ENCODE data around the gene DIPK1B.

The DIPK1B gene

DNA sequence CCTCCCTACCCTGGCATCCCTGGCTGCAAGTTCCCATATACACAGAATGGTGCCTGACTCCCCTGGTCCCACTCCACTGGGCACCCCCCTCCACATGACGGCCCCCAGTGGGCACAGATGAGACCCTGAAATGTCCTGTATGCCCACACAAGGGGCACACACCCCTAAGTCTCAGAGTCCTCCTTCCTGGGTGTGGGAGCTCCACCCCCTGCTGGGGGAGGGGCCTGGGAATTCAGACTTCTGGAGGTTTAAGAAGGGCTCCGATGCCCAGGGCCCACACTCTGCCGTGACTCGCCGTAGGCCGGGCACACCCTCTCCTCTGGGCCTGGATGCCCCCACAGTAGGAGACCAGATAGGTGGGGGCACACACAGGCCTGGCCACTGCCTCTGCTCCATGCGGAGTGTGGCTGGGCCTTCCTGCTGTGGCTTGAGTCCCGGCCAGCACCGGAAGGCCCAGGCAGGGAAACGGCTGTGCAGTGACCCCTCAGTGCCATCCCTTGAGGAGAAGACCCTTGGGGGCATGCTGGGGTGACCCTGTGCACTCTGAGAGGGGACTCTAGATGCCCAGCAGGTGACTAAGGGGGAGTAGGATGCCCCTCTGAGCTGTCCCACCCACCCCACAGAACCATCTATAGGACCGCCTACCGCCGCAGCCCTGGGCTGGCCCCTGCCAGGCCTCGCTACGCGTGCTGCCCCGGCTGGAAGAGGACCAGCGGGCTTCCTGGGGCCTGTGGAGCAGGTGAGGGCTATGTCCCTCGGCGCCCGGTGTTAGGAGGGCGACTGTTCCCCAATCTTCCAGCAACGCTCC, 43.2 kb upstream of the DIPK1B start:
- Histone ChIP-seq H3K36me3 (ENCODE audit: control insufficient read depth, insufficient read depth, low read length) (no peaks in the 10 kb centered on the region), H3K27me3 (ENCODE audit: control insufficient read depth, insufficient read depth, low read length) (peaks cover 51% of the 10 kb centered on the region), H3K9ac (ENCODE audit: low read length) (no peak overlapping the region), H3K4me3 (ENCODE audit: low read length) (no peak overlapping the region), H3K4me1 (ENCODE audit: control insufficient read depth, insufficient read depth, low read length) (peaks cover 10% of the 10 kb centered on the region), H3K9me3 (ENCODE audit: control insufficient read depth, low read length) (no peaks in the 10 kb centered on the region)

DNA sequence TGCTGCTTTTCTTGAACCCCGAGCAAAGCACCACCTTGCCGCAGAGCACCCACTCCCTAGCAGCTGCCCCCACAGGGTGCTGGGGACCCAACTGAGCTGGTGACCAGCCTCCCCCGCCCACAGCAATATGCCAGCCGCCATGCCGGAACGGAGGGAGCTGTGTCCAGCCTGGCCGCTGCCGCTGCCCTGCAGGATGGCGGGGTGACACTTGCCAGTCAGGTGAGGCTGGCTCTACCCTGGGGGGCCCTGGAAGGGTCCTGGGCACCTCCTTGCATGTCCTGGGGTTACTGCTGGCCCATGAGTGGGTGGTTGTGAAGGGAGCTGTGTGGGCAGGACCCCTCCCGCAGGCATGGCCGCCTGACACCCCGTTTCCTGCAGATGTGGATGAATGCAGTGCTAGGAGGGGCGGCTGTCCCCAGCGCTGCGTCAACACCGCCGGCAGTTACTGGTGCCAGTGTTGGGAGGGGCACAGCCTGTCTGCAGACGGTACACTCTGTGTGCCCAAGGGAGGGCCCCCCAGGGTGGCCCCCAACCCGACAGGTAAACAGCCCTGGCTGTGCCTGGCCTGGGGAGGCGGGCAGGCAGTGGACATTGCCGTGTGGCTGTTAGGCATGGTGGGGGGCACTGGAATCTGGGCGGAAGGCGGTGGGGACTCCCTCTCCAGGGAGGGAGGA, 42.4 kb upstream of the DIPK1B start:
- no peaks in the 10 kb centered on the region for H3K36me3 ChIP-seq (ENCODE audit: control insufficient read depth, insufficient read depth, low read length)
- peaks cover 44% of the 10 kb centered on the region for H3K27me3 ChIP-seq (ENCODE audit: control insufficient read depth, insufficient read depth, low read length)
- no peaks in the 10 kb centered on the region for H3K9me3 ChIP-seq (ENCODE audit: control insufficient read depth, low read length)
- no peak overlapping the region for H3K4me3 ChIP-seq (ENCODE audit: low read length)
- peaks cover 10% of the 10 kb centered on the region for H3K4me1 ChIP-seq (ENCODE audit: control insufficient read depth, insufficient read depth, low read length)
- no peak overlapping the region for H3K9ac ChIP-seq (ENCODE audit: low read length)

DNA sequence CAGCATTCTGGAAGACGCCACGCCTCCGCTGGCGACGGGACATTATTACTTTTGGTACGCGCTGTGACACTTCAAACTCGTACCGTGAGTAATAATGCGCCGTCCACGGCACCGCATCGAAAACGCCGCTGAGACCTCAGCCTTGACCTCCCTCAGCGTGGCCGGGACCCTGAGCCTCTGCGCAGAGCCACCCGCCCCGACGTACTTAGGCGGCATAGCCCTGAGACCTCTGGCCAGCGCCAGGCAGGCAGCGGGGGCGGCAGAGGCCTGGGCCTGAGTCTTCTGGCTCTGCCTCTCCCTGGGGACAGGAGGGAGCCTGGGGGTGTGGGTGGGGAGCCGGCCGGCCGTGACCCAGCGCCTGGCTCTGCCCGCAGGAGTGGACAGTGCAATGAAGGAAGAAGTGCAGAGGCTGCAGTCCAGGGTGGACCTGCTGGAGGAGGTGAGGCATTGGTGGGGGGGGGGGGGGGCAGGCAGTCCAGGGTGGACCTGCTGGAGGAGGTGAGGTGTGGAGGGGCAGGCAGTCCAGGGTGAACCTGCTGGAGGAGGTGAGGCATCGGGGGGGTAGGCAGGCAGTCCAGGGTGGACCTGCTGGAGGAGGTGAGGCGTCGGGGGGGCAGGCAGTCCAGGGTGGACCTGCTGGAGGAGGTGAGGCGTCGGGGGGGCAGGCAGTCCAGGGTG, 41.7 kb upstream of the DIPK1B start:
- H3K4me3 ChIP-seq (ENCODE audit: low read length): no peak overlapping the region
- H3K9me3 ChIP-seq (ENCODE audit: control insufficient read depth, low read length): no peaks in the 10 kb centered on the region
- H3K9ac ChIP-seq (ENCODE audit: low read length): no peak overlapping the region
- peaks cover 39% of the 10 kb centered on the region for H3K27me3 ChIP-seq (ENCODE audit: control insufficient read depth, insufficient read depth, low read length)
- H3K4me1 ChIP-seq (ENCODE audit: control insufficient read depth, insufficient read depth, low read length): peaks cover 9% of the 10 kb centered on the region
- no peaks in the 10 kb centered on the region for H3K36me3 ChIP-seq (ENCODE audit: control insufficient read depth, insufficient read depth, low read length)

DNA sequence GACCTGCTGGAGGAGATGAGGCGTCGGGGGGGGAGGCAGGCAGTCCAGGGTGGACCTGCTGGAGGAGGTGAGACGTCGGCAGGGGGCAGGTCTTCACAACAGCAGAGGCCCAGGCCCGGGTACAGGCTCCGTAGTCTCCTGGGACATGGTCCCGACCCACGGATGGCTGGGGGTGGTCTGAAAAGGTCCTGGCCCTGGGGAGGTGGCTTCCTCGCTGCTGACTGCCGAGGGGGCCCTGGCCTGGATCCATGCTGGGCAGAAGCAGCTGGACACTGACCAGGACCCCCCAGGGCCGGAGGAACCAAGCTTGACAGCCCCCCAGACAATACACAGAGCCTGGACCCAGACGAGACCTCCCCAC, 41.1 kb upstream of the DIPK1B start:
- Histone ChIP-seq H3K4me1 (ENCODE audit: control insufficient read depth, insufficient read depth, low read length) (peaks cover 14% of the 10 kb centered on the region), H3K36me3 (ENCODE audit: control insufficient read depth, insufficient read depth, low read length) (no peaks in the 10 kb centered on the region), H3K4me3 (ENCODE audit: low read length) (no peak overlapping the region)

DNA sequence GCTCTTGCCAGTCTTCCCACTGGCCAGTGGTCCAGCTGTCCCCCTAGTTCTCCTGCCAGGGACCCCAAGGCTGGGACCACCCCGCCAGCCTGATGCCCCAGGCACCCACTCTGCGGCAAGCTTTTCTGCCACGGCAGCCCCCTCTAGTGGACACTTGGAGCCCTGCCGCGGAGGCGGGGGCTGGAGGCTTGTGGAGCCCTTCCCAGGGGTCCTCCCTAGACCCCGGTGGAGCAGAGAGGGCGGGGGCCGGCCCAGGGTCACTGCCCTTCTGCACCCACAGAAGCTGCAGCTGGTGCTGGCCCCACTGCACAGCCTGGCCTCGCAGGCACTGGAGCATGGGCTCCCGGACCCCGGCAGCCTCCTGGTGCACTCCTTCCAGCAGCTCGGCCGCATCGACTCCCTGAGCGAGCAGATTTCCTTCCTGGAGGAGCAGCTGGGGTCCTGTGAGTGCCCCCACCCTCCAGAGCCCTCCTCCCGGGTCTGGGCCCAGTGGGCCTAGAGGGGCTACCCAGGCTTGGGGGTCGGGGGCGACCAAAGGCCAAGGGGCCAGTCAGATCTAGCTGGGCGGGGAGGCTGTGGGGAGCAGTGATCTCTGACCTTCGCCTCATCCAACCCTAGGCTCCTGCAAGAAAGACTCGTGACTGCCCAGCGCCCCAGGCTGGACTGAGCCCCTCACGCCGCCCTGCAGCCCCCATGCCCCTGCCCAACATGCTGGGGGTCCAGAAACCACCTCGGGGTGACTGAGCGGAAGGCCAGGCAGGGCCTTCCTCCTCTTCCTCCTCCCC, 40.5 kb upstream of the DIPK1B start:
- Histone ChIP-seq H3K4me3 (ENCODE audit: low read length) (no peak overlapping the region), H3K9ac (ENCODE audit: low read length) (no peak overlapping the region), H3K36me3 (ENCODE audit: control insufficient read depth, insufficient read depth, low read length) (no peaks in the 10 kb centered on the region), H3K27me3 (ENCODE audit: control insufficient read depth, insufficient read depth, low read length) (peaks cover 32% of the 10 kb centered on the region), H3K9me3 (ENCODE audit: control insufficient read depth, low read length) (no peaks in the 10 kb centered on the region), H3K4me1 (ENCODE audit: control insufficient read depth, insufficient read depth, low read length) (peaks cover 17% of the 10 kb centered on the region)

More for the DNA sequence above, 41.1 kb upstream of the DIPK1B start:
- H3K9me3 ChIP-seq (ENCODE audit: control insufficient read depth, low read length): no peaks in the 10 kb centered on the region
- peaks cover 38% of the 10 kb centered on the region for H3K27me3 ChIP-seq (ENCODE audit: control insufficient read depth, insufficient read depth, low read length)
- H3K9ac ChIP-seq (ENCODE audit: low read length): no peak overlapping the region

DNA sequence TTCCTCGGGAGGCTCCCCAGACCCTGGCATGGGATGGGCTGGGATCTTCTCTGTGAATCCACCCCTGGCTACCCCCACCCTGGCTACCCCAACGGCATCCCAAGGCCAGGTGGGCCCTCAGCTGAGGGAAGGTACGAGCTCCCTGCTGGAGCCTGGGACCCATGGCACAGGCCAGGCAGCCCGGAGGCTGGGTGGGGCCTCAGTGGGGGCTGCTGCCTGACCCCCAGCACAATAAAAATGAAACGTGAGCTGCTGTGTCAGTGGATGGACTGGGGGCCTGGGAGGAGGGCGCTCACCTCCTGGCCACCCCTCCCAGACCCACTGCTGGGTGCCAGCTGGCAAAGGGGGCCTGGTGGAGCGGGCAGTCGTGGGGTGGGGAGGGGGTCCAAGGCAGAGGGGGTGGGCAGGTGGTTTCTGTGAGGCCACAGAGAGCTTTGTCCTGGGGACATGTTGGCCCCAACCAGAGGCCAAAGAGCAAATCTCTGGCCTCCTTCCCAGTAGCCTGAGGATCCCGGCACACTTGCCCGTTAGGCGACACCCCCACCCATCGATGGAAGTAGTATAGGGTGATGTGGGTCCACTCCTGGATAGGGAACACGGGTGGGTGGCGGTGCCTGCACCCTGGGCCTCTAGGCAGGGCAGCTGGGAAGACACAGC, 39.8 kb upstream of the DIPK1B start:
- Histone ChIP-seq H3K36me3 (ENCODE audit: control insufficient read depth, insufficient read depth, low read length) (no peaks in the 10 kb centered on the region), H3K9me3 (ENCODE audit: control insufficient read depth, low read length) (no peaks in the 10 kb centered on the region), H3K9ac (ENCODE audit: low read length) (no peak overlapping the region), H3K4me3 (ENCODE audit: low read length) (no peak overlapping the region), H3K27me3 (ENCODE audit: control insufficient read depth, insufficient read depth, low read length) (peaks cover 26% of the 10 kb centered on the region), H3K4me1 (ENCODE audit: control insufficient read depth, insufficient read depth, low read length) (peaks cover 17% of the 10 kb centered on the region)

DNA sequence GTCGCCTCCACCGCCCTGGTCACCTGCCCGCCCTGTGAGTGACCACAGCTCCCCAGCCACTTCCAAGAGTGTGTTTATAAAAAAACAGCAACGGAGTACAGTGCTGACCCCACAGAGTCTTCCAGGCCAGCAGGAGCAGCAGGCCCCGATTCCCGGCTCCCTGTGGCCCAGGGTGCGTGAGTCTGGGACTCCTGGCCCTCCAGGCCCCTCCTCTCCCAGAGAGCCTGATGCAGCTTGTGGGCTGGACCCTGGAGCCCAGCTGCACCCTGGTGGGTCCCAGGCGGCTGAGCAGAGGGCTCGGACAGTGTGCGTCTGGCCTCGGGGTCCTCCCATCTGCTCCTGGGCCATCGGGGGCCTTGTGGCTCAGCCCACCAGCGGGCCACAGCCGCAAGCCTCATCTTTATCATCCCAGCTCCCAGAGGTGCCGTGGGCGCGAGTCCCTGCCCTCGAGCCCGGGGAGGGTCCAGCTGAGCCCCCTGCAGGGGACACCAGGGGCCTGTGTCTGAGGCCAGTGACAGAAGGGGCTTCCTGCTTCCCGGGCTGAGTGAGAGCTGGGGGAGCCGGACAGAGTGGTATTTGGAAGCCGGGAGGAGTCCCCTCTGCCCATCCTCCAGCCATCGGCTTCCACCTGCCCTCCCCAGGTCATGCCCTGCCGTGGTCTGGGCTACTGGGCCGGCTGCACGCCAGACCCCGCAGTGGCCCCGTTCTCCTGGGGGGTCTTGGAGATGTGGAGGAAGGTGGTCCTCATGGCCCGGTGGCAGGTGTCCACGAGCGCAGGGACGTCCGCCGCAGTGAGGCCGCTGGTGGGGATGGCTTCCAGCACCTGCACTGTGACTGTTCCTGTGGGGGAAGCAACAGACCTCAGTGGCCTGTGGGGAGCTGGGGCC, 39.0 kb upstream of the DIPK1B start:
- H3K36me3 ChIP-seq (ENCODE audit: control insufficient read depth, insufficient read depth, low read length): no peaks in the 10 kb centered on the region
- H3K4me3 ChIP-seq (ENCODE audit: low read length): no peak overlapping the region
- peaks cover 26% of the 10 kb centered on the region for H3K27me3 ChIP-seq (ENCODE audit: control insufficient read depth, insufficient read depth, low read length)
- no peaks in the 10 kb centered on the region for H3K9me3 ChIP-seq (ENCODE audit: control insufficient read depth, low read length)
- H3K4me1 ChIP-seq (ENCODE audit: control insufficient read depth, insufficient read depth, low read length): peaks cover 17% of the 10 kb centered on the region
- no peak overlapping the region for H3K9ac ChIP-seq (ENCODE audit: low read length)

DNA sequence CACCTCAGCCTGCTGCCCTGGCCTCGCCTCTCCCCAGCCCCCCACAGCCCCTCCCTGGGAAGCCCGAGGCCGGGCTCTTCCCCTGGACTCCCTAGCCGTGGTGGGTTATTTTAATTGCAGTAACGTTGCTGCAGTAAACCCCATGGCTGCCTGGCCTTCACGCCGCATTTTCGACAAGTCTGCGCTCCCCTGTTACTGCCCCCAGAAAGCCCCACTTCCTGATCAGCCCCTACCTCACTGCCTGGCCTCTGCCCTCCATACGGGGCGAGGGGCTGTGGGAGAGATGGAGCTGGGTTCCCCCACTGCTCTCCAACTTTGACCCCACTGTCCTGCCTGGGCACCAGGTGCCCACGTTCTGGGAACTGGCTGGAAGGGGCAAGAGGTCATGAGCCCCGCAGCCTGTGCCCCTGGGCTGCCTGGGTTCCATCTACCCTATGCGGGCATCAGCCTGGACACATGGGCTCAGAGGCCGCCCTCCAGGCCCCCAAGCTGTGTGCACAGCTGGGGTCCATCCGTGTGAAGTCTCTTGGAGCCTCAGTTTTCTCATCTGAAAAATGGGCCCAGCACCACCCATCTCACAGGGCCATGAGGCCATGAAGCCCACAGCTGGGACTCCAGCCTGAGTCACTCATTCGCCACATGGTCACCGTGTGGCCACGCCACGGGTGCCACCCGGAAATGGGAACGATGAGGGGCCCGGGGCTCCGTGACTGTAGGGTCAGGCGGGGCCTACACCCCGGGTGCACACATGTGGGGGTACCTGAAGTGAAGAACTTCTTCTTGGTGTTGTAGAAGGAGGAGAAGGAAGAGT, 38.2 kb upstream of the DIPK1B start:
- Histone ChIP-seq H3K4me1 (ENCODE audit: control insufficient read depth, insufficient read depth, low read length) (peaks cover 17% of the 10 kb centered on the region), H3K36me3 (ENCODE audit: control insufficient read depth, insufficient read depth, low read length) (no peaks in the 10 kb centered on the region), H3K9ac (ENCODE audit: low read length) (no peak overlapping the region)

DNA sequence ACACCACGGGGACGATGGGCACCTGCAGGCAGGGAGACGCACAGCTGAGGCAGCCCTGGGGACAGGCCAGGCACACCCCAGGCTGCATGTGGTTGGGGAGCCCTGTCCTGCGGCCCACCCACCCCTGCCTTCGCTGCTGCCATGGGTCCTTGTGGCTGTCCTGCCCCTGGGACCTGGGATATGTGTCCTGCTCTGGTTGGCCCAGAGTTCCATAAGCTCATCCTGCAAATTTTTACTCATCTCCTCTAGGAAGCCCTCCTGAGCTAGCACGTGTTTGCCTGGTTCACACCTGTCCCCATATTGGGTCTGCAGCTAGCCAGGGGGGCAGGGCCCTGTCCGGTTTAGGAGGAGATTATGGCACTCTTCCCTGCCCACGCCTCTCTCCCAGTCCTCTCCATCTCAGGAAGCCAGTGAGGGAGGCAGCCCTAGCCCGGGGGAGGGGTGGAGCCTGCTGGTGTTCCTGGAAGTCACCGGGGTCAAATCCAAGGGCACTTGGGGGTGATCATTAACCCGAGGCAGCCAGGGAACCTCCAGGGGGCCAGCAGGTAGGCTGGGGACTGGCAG, 37.5 kb upstream of the DIPK1B start:
- H3K4me1 ChIP-seq (ENCODE audit: control insufficient read depth, insufficient read depth, low read length): peaks cover 17% of the 10 kb centered on the region
- peaks cover 13% of the 10 kb centered on the region for H3K27me3 ChIP-seq (ENCODE audit: control insufficient read depth, insufficient read depth, low read length)
- no peak overlapping the region for H3K9ac ChIP-seq (ENCODE audit: low read length)
- H3K4me3 ChIP-seq (ENCODE audit: low read length): no peak overlapping the region
- no peaks in the 10 kb centered on the region for H3K36me3 ChIP-seq (ENCODE audit: control insufficient read depth, insufficient read depth, low read length)
- H3K9me3 ChIP-seq (ENCODE audit: control insufficient read depth, low read length): no peaks in the 10 kb centered on the region

More for the DNA sequence above, 38.2 kb upstream of the DIPK1B start:
- Histone ChIP-seq H3K27me3 (ENCODE audit: control insufficient read depth, insufficient read depth, low read length) (peaks cover 20% of the 10 kb centered on the region), H3K9me3 (ENCODE audit: control insufficient read depth, low read length) (no peaks in the 10 kb centered on the region), H3K4me3 (ENCODE audit: low read length) (no peak overlapping the region)

All from mucosa of stomach (tissue), 1 donor.